Coronary artery (tissue), 2 donors: ENCODE results near the gene TMEM154.

Experiments used
- DNase-seq: peaks from one replicate; pipeline ENCODE4 v3.0.0-alpha.2; 2017; ENCODE audit warnings: low spot score
- H3K27ac ChIP-seq, 2 donors: fragments of 200-600 bp; sonication (generic); one replicate each; pipeline ENCODE4 v1.5.1; 2016 to 2019
- H3K4me3 ChIP-seq: fragments of 200-600 bp; sonication (generic); 2 replicates; pipeline ENCODE4 v1.5.1; 2016; ENCODE audit warnings: mild to moderate bottlenecking, moderate library complexity
- CTCF ChIP-seq: fragments of 200-600 bp; sonication (generic); IDR thresholded peaks from one replicate; pipeline ENCODE4 v1.5.1; 2019; ENCODE audit warnings: antibody characterized with exemption

Gene TMEM154

GRCh38 chr4:152697284-152698088 lies 17.7 kb upstream of the TMEM154 start:
- DNase-seq = no peak
- Histone ChIP-seq H3K4me3 (no peak overlapping the region), H3K27ac (no peak overlapping the region)
- no peak for TF ChIP-seq CTCF

- Histone ChIP-seq H3K27ac (no peak overlapping the region), H3K4me3 (no peak overlapping the region)
- DNase-seq = no peak
- TF ChIP-seq CTCF = no peak
These were observed 17.0 kb upstream of the TMEM154 start for GRCh38 chr4:152696764-152697261.

GRCh38 chr4:152693871-152694270 lies 14.1 kb upstream of the TMEM154 start:
- no peak for TF ChIP-seq CTCF
- Histone ChIP-seq H3K27ac (no peak overlapping the region), H3K4me3 (no peak overlapping the region)
- DNase-seq = no peak

- DNase-seq = no peak
- no peak overlapping the region for H3K27ac ChIP-seq
- H3K4me3 ChIP-seq = no peak overlapping the region
- no peak for TF ChIP-seq CTCF
These were observed 12.0 kb upstream of the TMEM154 start for GRCh38 chr4:152691761-152692160.

GRCh38 chr4:152690706-152691651 lies 11.2 kb upstream of the TMEM154 start:
- Histone ChIP-seq H3K27ac (no peak overlapping the region), H3K4me3 (no peak overlapping the region)
- TF ChIP-seq CTCF = no peak
- DNase-seq = no peak

- no peak for TF ChIP-seq CTCF
- no peak for DNase-seq
- no peak overlapping the region for H3K27ac ChIP-seq
- H3K4me3 ChIP-seq = no peak overlapping the region
These were observed 10.1 kb upstream of the TMEM154 start for GRCh38 chr4:152689615-152690501.
